ENCODE measurements around the gene RAB11FIP2. TPM values are rescaled to one million over a fixed set of nuclear protein-coding genes. Genes with fewer than 3 reads are reported as not detected.

Gene RAB11FIP2
- total and polyA plus RNA-seq, 2 experiments from 2014 or later: 9.0 to 13.0 TPM

DNA sequence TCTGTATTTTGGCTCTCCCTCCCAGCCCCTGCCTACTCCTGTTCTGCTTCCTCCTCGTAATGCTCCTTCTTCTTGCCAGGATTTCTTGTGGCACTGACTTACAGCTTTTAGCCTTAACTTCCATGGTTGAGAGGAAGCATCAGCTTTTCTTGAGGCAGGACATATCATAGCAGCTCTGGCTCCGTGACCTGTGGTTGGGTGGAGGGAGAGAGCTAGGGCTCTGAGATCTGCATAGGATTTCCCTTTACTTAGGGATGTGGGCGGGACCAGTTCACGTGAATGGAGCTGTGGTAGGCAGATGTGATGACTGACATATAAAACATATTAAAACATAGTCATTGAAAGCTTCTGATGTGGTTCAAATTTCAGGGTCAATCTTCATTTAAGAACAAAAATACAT lies 10.6 kb upstream of the RAB11FIP2 start:
- Histone ChIP-seq H4K20me1 (ENCODE audit: insufficient read depth) (no peaks in the 10 kb centered on the region), H3K4me1 (ENCODE audit: insufficient read depth) (no peaks in the 10 kb centered on the region), H3K4me2 (ENCODE audit: unreplicated experiment) (no peak overlapping the region), H3K36me3 (ENCODE audit: low read depth) (no peaks in the 10 kb centered on the region), H3K9me2 (ENCODE audit: insufficient read depth) (no peaks in the 10 kb centered on the region), H3K9me3 (ENCODE audit: low read depth) (no peaks in the 10 kb centered on the region), H2AFZ (no peak overlapping the region), H3F3A (ENCODE audit: insufficient read depth) (no peaks in the 10 kb centered on the region), H3K79me2 (ENCODE audit: insufficient read depth) (no peaks in the 10 kb centered on the region), H3K27ac (no peak overlapping the region), H3K4me3 (no peak overlapping the region), H3K27me3 (replicated peaks; ENCODE audit: insufficient read depth) (no peaks in the 10 kb centered on the region), H3K9ac (no peak overlapping the region)
- DNase-seq: no peak
- WGBS, 2 experiments (ENCODE audit: low coverage in 1 of 2, low lambda C conversion rate in 2 of 2, missing lambda C conversion rate in 2 of 2): 86 to 87% methylated on average over 4 of the region's 4 CpGs
- in situ Hi-C loops (cut with MboI): no loop called here
- TF ChIP-seq EZH2phosphoT487 (IDR thresholded peaks at IDR 0.05; ENCODE audit: insufficient read depth, low read depth) (no peak), EZH2 (IDR thresholded peaks at IDR 0.05; ENCODE audit: insufficient read depth, poor library complexity, severe bottlenecking) (no peak)

DNA sequence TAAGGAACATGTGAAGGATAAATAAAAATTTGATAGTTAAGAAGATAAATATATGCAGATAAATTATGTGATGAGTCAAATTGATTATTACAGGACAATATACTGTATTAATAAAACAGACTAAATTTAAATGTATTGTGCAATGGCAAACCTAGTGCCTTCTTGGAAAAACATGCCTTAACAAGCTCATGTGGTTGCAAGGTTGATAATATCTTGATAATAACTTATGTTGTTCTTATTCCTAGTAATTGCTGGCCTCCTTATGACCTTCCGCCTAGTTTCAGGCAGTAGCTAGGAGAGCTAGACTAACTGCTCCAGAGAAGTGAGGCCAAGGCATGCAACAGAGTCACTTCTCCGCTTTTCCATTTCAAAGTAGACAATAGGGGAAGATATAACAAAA lies 7.6 kb upstream of the RAB11FIP2 start:
- TF ChIP-seq EZH2 (IDR thresholded peaks at IDR 0.05; ENCODE audit: insufficient read depth, poor library complexity, severe bottlenecking) (no peak), EZH2phosphoT487 (IDR thresholded peaks at IDR 0.05; ENCODE audit: insufficient read depth, low read depth) (no peak)
- Histone ChIP-seq H3K27me3 (replicated peaks; ENCODE audit: insufficient read depth) (no peaks in the 10 kb centered on the region), H3K27ac (no peak overlapping the region), H3K79me2 (ENCODE audit: insufficient read depth) (no peaks in the 10 kb centered on the region), H3K4me2 (ENCODE audit: unreplicated experiment) (no peak overlapping the region), H3K9ac (no peak overlapping the region), H3K9me3 (ENCODE audit: low read depth) (no peaks in the 10 kb centered on the region), H3K4me3 (no peak overlapping the region), H3K9me2 (ENCODE audit: insufficient read depth) (no peaks in the 10 kb centered on the region), H2AFZ (no peak overlapping the region), H3K36me3 (ENCODE audit: low read depth) (no peaks in the 10 kb centered on the region), H3K4me1 (ENCODE audit: insufficient read depth) (no peaks in the 10 kb centered on the region), H4K20me1 (ENCODE audit: insufficient read depth) (no peaks in the 10 kb centered on the region), H3F3A (ENCODE audit: insufficient read depth) (no peaks in the 10 kb centered on the region)
- in situ Hi-C loops (cut with MboI): no loop called here
- WGBS, 2 experiments (ENCODE audit: low coverage in 1 of 2, low lambda C conversion rate in 2 of 2, missing lambda C conversion rate in 2 of 2): 93 to 99% methylated on average over 2 of the region's 2 CpGs
- no peak for DNase-seq

DNA sequence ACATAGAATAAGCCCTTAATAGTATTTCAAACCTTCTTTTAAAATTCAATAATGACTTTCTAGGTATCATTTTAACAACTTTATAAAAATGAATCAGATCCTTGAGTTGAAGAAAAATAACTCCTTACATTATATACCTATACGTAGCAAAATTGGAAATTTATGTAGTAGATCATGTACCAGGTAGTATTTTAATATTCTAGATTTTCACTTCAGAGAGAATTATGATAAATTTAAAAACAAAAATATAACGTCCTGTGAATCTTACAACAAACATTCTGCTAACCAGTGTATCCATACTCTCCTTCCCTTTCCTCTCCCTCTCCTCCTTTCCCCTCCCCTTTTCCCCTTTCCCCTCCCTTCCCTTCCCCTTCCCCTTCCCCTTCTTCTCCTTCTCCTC lies 6.1 kb upstream of the RAB11FIP2 start:
- H4K20me1 ChIP-seq (ENCODE audit: insufficient read depth): no peaks in the 10 kb centered on the region
- 75 to 77% methylated on average over 2 of the region's 2 CpGs for WGBS, 2 experiments (ENCODE audit: low coverage in 1 of 2, low lambda C conversion rate in 2 of 2, missing lambda C conversion rate in 2 of 2)
- no peaks in the 10 kb centered on the region for H3K4me1 ChIP-seq (ENCODE audit: insufficient read depth)
- in situ Hi-C loops (cut with MboI): no loop called here
- H3K9me2 ChIP-seq (ENCODE audit: insufficient read depth): no peaks in the 10 kb centered on the region
- no peaks in the 10 kb centered on the region for H3F3A ChIP-seq (ENCODE audit: insufficient read depth)
- H3K4me3 ChIP-seq: no peak overlapping the region
- TF ChIP-seq EZH2 (IDR thresholded peaks at IDR 0.05; ENCODE audit: insufficient read depth, poor library complexity, severe bottlenecking): no peak
- no peak for TF ChIP-seq EZH2phosphoT487 (IDR thresholded peaks at IDR 0.05; ENCODE audit: insufficient read depth, low read depth)
- DNase-seq: no peak
- no peak overlapping the region for H3K27ac ChIP-seq
- no peaks in the 10 kb centered on the region for H3K27me3 ChIP-seq (replicated peaks; ENCODE audit: insufficient read depth)
- H3K9ac ChIP-seq: no peak overlapping the region
- no peaks in the 10 kb centered on the region for H3K36me3 ChIP-seq (ENCODE audit: low read depth)
- H3K9me3 ChIP-seq (ENCODE audit: low read depth): no peaks in the 10 kb centered on the region
- no peak overlapping the region for H3K4me2 ChIP-seq (ENCODE audit: unreplicated experiment)
- H3K79me2 ChIP-seq (ENCODE audit: insufficient read depth): no peaks in the 10 kb centered on the region
- no peak overlapping the region for H2AFZ ChIP-seq

DNA sequence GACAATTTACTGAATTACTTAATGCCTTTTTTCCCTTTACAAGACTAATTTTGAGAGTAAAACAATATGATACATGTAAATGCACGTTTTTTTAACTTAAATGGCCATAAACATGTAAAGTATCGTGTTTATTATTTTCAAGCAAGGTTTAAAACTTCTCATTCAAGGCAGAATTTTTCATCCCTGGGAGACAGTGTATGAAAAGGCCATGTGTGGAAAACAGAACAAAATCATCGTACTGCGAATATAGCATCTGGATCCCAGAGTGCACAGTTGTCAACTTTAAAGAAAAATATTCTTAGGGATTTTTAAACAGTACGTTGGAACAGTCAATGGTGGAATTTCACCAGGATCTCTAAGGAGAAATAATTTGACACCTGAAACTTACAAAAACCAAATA lies 1.1 kb upstream of the RAB11FIP2 start:
- Histone ChIP-seq H2AFZ (peak overlapping the region; percentile 91), H3K4me2 (ENCODE audit: unreplicated experiment) (peak overlapping the region; percentile 94), H3K4me3 (no peak overlapping the region)

More for the DNA sequence above, 1.1 kb upstream of the RAB11FIP2 start:
- H3K9me2 ChIP-seq (ENCODE audit: insufficient read depth): no peaks in the 10 kb centered on the region
- H3K79me2 ChIP-seq (ENCODE audit: insufficient read depth): peaks cover 32% of the 10 kb centered on the region
- no peaks in the 10 kb centered on the region for H3K27me3 ChIP-seq (replicated peaks; ENCODE audit: insufficient read depth)
- in situ Hi-C loops (cut with MboI): loop anchor here (10.0 kb wide), 1 partner anchor 503 kb away; the partner anchor contains the start of gene EMX2
- no peak overlapping the region for H3K27ac ChIP-seq
- H3K4me1 ChIP-seq (ENCODE audit: insufficient read depth): peaks cover 24% of the 10 kb centered on the region
- H4K20me1 ChIP-seq (ENCODE audit: insufficient read depth): no peaks in the 10 kb centered on the region
- H3K36me3 ChIP-seq (ENCODE audit: low read depth): no peaks in the 10 kb centered on the region
- no peak for DNase-seq
- H3K9me3 ChIP-seq (ENCODE audit: low read depth): no peaks in the 10 kb centered on the region
- no peak for TF ChIP-seq EZH2 (IDR thresholded peaks at IDR 0.05; ENCODE audit: insufficient read depth, poor library complexity, severe bottlenecking)
- no peak for TF ChIP-seq EZH2phosphoT487 (IDR thresholded peaks at IDR 0.05; ENCODE audit: insufficient read depth, low read depth)
- H3F3A ChIP-seq (ENCODE audit: insufficient read depth): 0 out of 2 replicates have a peak, but pooled peaks cover 11% of the 10 kb centered on the region
- 51 to 52% methylated on average over 5 of the region's 5 CpGs for WGBS, 2 experiments (ENCODE audit: low coverage in 1 of 2, low lambda C conversion rate in 2 of 2, missing lambda C conversion rate in 2 of 2)
- H3K9ac ChIP-seq: no peak overlapping the region

All from GM23248 (cell line).